Pancreas (tissue), 10 donors: Measurements from ENCODE around the gene TRABD. TPM values are rescaled to one million over a fixed set of nuclear protein-coding genes. Genes with fewer than 3 reads are reported as not detected.
A peak's percentile ranks its signal among the peaks of the same experiment; 100 is the strongest.
"Not testable (repeated sequence)": the region's sequence is repeated elsewhere in the genome, so short reads cannot be mapped to it uniquely, and the experiment has no call there.

Source experiments
- ATAC-seq, 4 donors: fragments of 200-7000 bp; cut with Tn5 transposase; one replicate each; pipeline versions ENCODE4 v1.8.0 to v1.9.1; 2020; ENCODE audit warnings: mild to moderate bottlenecking in 4 of 4, moderate library complexity in 4 of 4
- DNase-seq, 6 donors: peaks; one replicate each; pipeline ENCODE4 v3.0.0-alpha.2; 2020
- FAIRE-seq: peaks from 2 replicates; lab custom pipeline; 2012; peaks lifted over from hg19 to GRCh38; lab: Jason Lieb, UNC
- H3K27ac ChIP-seq, 4 donors: fragments of 200-600 bp; sonication (generic); 1 replicate in 3 of 4; 2 replicates in 1 of 4; pipeline versions ENCODE4 v1.5.0 to v1.8.0; 2020
- H3K27me3 ChIP-seq, 4 donors: fragments of 200-600 bp; one replicate each; pipeline ENCODE4 v1.8.0; 2021
- H3K36me3 ChIP-seq, 3 donors: fragments of 200-600 bp; sonication (generic) in 1 of 3; one replicate each; pipeline versions ENCODE4 v1.5.0 to v1.8.0; 2020 to 2021
- H3K4me1 ChIP-seq, 3 donors: fragments of 200-600 bp; one replicate each; pipeline ENCODE4 v1.8.0; 2021
- H3K4me3 ChIP-seq, 4 donors: fragments of 200-600 bp; sonication (generic) in 2 of 4; one replicate each; pipeline versions ENCODE4 v1.5.0 to v1.8.0; 2020 to 2021
- H3K9me3 ChIP-seq, 4 donors: fragments of 200-600 bp; one replicate each; pipeline ENCODE4 v1.8.0; 2021
- CTCF ChIP-seq, 4 donors: fragments of 200-600 bp; sonication (generic) in 3 of 4; IDR thresholded peaks; one replicate each; pipeline versions ENCODE4 v1.5.0 to v1.8.0; 2021; ENCODE audit warnings: antibody characterized with exemption in 4 of 4
- WGBS, 2 donors: extraction: QIAGEN DNeasy Blood & Tissue Kit; methylation state at CpG; one replicate each; pipeline ENCODE4 v1.1.7; 2013; 5-methylcytosine and 5-hydroxymethylcytosine counted together
- intact Hi-C, 3 donors: fragments of 100-400 bp; cut with DNase I; formaldehyde crosslinking; loops; one replicate each; pipeline versions ENCODE4 v1.11.1 to v1.14.2; 2022
- polyA plus RNA-seq, 2 donors: library from polyadenylated mRNA; stranded (reverse); fragments of 200-250 nt; gene quantifications; one replicate each; pipeline ENCODE4 v1.2.3, GENCODE V29; 2013
- total RNA-seq, 6 donors: library from RNA; stranded (reverse); fragmentation: NEBNext Ultra II Directional in 4 of 6; extraction: Animal tissue kit (Norgen Biotek cat#: 25700) in 4 of 6; gene quantifications; one replicate each; pipeline versions ENCODE4 v1.2.1 to v1.2.4, GENCODE V29; 2021 to 2023
- donor health status: healthy with polysubstance abuse.
- donor health status: DM: no; HTN: no; CAD: no; lungs with moderate emphysema.
- donor health status: DM: no; HTN: no; CAD: no.
- donor health status: control.
- donor health status: control.
- donor health status: Bipolar disorder and iron deficiency.
- donor health status: DM: yes; HTN: yes; CAD: no.
- donor health status: DM: no; HTN: no; CAD: no.
- donor health status: DM: no; HTN: no; CAD: no.
- donor health status: DM: yes; HTN: yes; CAD: no.

TRABD gene
- total and polyA plus RNA-seq, 8 donors: 25.9 to 107 (median 51.7) TPM

GRCh38 chr22:50201191-50202129 is 15.7 kb downstream of the TRABD start:
- Histone ChIP-seq H3K27me3 (no peaks in the 10 kb centered on the region), H3K36me3 (peaks cover 0 to 16% (median 0%) of the 10 kb centered on the region in 3 donors), H3K27ac (peak overlapping the region; percentile 13 to 64 (median 52)), H3K4me3 (peak overlapping the region; percentile 61 to 86 (median 82)), H3K9me3 (no peaks in the 10 kb centered on the region), H3K4me1 (peaks cover 0 to 13% (median 6%) of the 10 kb centered on the region in 3 donors)
- WGBS, 2 donors: 1 to 2% methylated on average over 73 to 115 of the region's 115 CpGs
- intact Hi-C loops: no loop called here
- no peak for TF ChIP-seq CTCF (IDR thresholded peaks at IDR 0.05)
- DNase-seq (peak in 3 of 6 donors; percentile 58 to 88 (median 72)), ATAC-seq (peak; percentile 32 to 63 (median 43)), FAIRE-seq (no peak)

- peak overlapping the region; percentile 61 to 86 (median 82) for H3K4me3 ChIP-seq
- no peaks in the 10 kb centered on the region for H3K27me3 ChIP-seq
- peaks cover 0 to 13% (median 6%) of the 10 kb centered on the region in 3 donors for H3K4me1 ChIP-seq
- intact Hi-C loops: no loop called here
- TF ChIP-seq CTCF (IDR thresholded peaks at IDR 0.05): no peak
- WGBS, 2 donors: 32 to 50% methylated on average over 13 of the region's 13 CpGs
- no peak overlapping the region for H3K27ac ChIP-seq
- peak in 2 of 6 donors; percentile 27 to 41 for DNase-seq
- peaks cover 0 to 13% (median 0%) of the 10 kb centered on the region in 3 donors for H3K36me3 ChIP-seq
- no peak for ATAC-seq
- no peak for FAIRE-seq
- H3K9me3 ChIP-seq: no peaks in the 10 kb centered on the region
Measured at GRCh38 chr22:50202130-50202666, 16.5 kb downstream of the TRABD start.

- no peak for FAIRE-seq
- Histone ChIP-seq H3K4me3 (no peak overlapping the region), H3K4me1 (peaks cover 0 to 13% (median 6%) of the 10 kb centered on the region in 3 donors), H3K36me3 (peaks cover 0 to 12% (median 0%) of the 10 kb centered on the region in 3 donors), H3K9me3 (no peaks in the 10 kb centered on the region), H3K27me3 (no peaks in the 10 kb centered on the region), H3K27ac (no peak overlapping the region)
- intact Hi-C loops: no loop called here
- TF ChIP-seq CTCF (IDR thresholded peaks at IDR 0.05): no peak
- 93 to 97% methylated on average over 1 of the region's 1 CpG for WGBS, 2 donors
- ATAC-seq: no peak
- DNase-seq: no peak
Measured at GRCh38 chr22:50203288-50203687, 17.6 kb downstream of the TRABD start.

GRCh38 chr22:50204571-50204970 is 18.9 kb downstream of the TRABD start:
- Histone ChIP-seq H3K4me1 (peaks cover 0 to 12% (median 6%) of the 10 kb centered on the region in 3 donors), H3K36me3 (peaks cover 0 to 10% (median 0%) of the 10 kb centered on the region in 3 donors), H3K4me3 (no peak overlapping the region), H3K9me3 (no peaks in the 10 kb centered on the region), H3K27ac (no peak overlapping the region), H3K27me3 (no peaks in the 10 kb centered on the region)
- no peak for TF ChIP-seq CTCF (IDR thresholded peaks at IDR 0.05)
- FAIRE-seq (no peak), DNase-seq (no peak), ATAC-seq (no peak)
- 90% methylated on average over 7 of the region's 7 CpGs for WGBS, 2 donors
- intact Hi-C loops: no loop called here

- DNase-seq: peak in 1 of 6 donors; percentile 9
- ATAC-seq, H3K27ac ChIP-seq, H3K9me3 ChIP-seq, H3K4me3 ChIP-seq, H3K4me1 ChIP-seq, intact Hi-C loops, H3K36me3 ChIP-seq, FAIRE-seq, H3K27me3 ChIP-seq: not testable (repeated sequence)
- WGBS, 2 donors: 90 to 91% methylated on average over 9 of the region's 9 CpGs
Measured at GRCh38 chr22:50204998-50205397, 19.3 kb downstream of the TRABD start.
